Stimulated activated naive CD8-positive, alpha-beta T cell treated with anti-CD3 and anti-CD28 coated beads, Interleukin-15, Interleukin-2, amounts not matched to agents 100 ng/mL and 50 ng/mL, for 24 hours (primary cell): ENCODE data around the gene DIPK1B.

Experiments
- H3K27ac Mint-ChIP-seq: one replicate; pipeline ENCODE4 v1.8.0; 2021; ENCODE audit warnings: mild to moderate bottlenecking, mixed read lengths
- H3K27me3 Mint-ChIP-seq: one replicate; pipeline ENCODE4 v1.8.0; 2021; ENCODE audit warnings: mixed read lengths
- H3K36me3 Mint-ChIP-seq: one replicate; pipeline ENCODE4 v1.8.0; 2021; ENCODE audit warnings: low read depth, mixed read lengths
- H3K4me1 Mint-ChIP-seq: one replicate; pipeline ENCODE4 v1.8.0; 2021; ENCODE audit warnings: low read depth, mixed read lengths
- H3K4me3 Mint-ChIP-seq: one replicate; pipeline ENCODE4 v1.8.0; 2021; ENCODE audit warnings: mild to moderate bottlenecking, mixed read lengths
- H3K9me3 Mint-ChIP-seq: one replicate; pipeline ENCODE4 v1.8.0; 2021; ENCODE audit warnings: mixed read lengths

DIPK1B gene

DNA sequence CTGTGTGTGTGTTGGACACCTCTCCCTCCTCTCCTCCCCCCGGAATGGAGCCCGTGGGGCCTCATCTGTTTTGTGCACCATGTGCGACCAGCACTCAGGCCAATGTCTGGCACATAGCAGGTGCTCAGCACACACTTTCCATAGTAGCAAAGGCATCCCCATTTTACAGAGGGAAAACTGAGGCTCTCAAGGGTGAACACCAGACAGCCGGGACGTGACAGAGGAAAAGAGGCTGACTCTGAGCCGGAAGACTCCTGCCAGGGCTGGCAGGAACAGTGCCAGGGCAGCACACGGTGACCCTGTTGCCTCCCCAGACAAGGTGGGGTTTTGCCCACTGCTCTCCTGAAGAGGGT lies 23.3 kb upstream of the DIPK1B start:
- H3K4me1 Mint-ChIP-seq, result no peaks in the 10 kb centered on the region
- H3K9me3 Mint-ChIP-seq, result no peaks in the 10 kb centered on the region
- H3K4me3 Mint-ChIP-seq, result no peak overlapping the region
- peaks cover 6% of the 10 kb centered on the region for H3K27me3 Mint-ChIP-seq
- no peaks in the 10 kb centered on the region for H3K36me3 Mint-ChIP-seq
- no peak overlapping the region for H3K27ac Mint-ChIP-seq

DNA sequence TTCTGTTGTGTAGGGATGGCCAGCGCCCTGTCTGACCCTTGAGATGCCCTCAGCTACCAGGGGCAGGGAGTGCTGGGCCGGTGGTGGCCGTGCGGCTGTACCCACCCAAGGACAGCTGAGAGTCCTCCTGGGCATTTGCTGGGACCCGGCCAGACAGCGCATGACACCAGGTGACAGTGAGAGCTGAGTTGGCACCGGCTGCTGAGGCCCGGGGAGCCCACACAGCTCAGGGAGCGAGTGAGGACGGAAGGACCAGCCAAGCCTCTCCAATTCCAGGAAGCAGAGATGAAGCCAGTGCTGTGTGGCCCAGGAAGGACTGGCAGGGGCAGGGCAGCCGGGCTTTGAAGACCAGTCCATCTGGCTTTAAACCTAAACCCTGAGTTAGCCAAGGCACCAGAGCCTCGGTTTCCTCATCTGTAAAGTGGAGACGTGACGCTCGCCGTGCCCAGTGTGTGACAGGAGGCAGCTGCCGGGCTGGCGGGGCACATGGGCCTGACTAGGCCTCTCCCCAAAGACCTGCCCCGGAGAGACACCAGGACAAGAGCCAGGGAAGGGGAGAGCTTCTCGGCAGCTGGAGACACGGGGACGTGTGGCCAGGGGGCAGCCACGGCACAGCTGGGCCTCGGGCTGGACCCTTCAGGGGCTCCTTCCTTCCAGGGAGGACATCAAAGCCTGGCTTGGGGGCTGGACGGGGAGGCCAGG lies 22.1 kb upstream of the DIPK1B start:
- H3K27ac Mint-ChIP-seq, result no peak overlapping the region
- H3K27me3 Mint-ChIP-seq, result peaks cover 6% of the 10 kb centered on the region
- H3K4me3 Mint-ChIP-seq, result no peak overlapping the region
- no peaks in the 10 kb centered on the region for H3K9me3 Mint-ChIP-seq
- H3K36me3 Mint-ChIP-seq, result no peaks in the 10 kb centered on the region
- H3K4me1 Mint-ChIP-seq, result no peaks in the 10 kb centered on the region

DNA sequence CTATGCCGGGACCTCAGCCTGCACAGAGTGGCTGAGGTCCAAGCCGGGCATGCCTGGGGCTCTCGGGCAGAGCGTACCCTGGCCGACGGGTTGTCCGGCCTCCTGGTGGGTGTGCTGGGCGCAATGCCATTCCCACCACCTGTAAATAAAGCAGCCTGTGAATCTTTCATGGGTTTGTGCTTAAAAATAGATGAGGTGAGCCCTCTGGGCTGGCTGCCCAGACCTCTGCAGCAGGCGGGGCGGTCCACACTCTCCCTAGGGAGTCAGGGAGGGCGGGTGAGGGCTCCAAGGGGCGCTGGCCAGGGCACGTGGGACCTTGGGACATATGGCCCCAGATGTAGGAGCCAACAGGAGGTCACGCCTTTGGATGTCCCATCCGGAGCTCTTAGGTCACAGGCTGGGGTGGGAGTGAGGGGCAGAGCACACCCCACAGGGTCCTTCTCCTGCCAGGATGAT lies 21.5 kb upstream of the DIPK1B start:
- H3K27me3 Mint-ChIP-seq, result peaks cover 6% of the 10 kb centered on the region
- no peaks in the 10 kb centered on the region for H3K4me1 Mint-ChIP-seq
- no peaks in the 10 kb centered on the region for H3K36me3 Mint-ChIP-seq
- H3K27ac Mint-ChIP-seq, result no peak overlapping the region
- H3K9me3 Mint-ChIP-seq, result no peaks in the 10 kb centered on the region
- no peak overlapping the region for H3K4me3 Mint-ChIP-seq

DNA sequence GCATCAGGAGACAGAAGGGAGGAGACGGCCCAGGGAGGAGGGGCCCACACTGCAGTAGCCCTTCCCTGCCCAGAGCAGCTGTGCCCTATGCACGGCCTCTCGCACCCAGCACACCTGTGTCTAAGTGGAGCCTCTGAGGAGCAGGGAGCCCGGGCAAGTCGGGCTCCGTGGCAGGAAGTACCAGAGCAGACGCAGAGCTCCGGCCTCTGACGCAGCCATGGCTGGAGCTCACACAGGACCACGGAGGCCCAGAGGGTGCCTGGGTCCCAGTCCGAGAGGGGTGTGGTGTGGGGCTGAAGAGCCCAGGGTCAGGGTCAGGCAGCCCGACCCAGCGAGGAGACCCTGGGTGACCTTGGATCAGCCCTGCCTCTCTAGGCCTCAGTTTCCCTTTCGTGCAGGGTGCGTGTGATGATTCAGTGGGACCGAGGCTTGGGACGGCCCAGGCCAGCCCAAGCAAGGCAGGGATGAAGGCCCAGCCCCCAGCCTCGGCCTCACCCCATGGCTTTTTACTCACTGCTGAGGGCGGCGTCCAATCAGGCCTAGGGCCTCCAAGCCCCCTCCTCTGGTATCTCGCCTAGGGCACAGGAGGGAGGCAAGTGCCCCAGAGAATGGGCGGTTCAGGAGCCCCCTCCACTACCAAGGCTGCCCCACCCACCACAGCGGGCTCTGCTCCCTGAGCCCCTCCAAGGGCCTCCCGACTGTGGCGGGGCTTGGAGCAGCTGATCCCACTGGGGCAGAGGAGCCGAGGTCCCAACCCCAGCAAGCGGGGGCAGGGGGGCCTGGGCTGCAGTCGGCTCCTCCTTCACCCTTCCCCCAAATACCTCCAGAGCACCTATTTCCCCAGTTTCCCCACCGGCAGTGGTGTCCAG lies 20.8 kb upstream of the DIPK1B start:
- peaks cover 6% of the 10 kb centered on the region for H3K27me3 Mint-ChIP-seq
- H3K9me3 Mint-ChIP-seq, result no peaks in the 10 kb centered on the region

DNA sequence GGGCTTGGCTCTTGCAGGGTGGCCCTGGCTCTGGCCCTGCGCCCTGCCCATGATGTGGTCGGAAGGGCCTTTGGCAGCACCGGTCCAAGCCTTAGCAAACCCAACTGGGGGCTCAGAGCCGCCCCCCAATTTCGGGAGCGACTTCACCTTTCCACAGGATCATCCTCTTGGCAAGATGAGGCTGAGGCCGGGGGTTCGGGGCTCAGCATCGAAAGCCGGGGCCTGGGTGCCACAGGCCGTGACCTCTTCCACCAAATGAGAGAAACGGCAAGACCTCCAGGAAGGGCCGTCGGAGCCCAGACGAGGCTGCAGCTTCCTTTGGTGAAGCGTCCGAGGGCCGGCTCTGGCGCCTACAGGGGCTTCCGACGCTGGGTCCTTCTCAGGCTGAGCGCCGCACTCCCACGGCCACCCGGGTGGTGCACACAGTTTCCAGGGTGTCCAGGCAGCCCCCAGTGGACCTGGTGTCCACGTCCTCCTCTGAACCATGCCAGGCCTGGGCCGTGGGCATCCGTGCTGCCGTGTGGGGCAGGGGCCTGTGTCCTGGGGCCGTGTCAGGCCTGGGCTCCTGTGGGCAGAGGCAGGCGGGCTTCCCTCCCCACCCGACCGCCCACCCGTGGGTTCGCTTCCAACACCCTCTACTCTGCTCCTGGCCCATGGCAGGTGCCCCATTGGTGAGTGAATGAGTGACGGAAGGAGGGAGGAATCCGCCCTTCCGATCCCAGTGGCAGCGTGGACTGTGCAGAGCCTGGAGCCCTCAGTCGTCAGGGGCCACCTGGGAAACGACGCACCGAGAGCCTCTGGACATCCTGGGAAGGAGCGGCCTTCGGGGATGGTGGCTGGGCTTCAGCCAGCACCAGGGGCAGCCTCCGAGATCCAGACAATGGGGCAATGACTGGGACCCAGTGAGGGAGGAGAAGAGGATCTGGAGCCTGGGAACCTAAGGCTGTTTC lies 19.9 kb upstream of the DIPK1B start:
- Mint-ChIP-seq H3K9me3 (no peaks in the 10 kb centered on the region), H3K4me1 (no peaks in the 10 kb centered on the region), H3K27ac (peak overlapping the region; percentile 16), H3K27me3 (peaks cover 6% of the 10 kb centered on the region), H3K36me3 (no peaks in the 10 kb centered on the region), H3K4me3 (no peak overlapping the region)

More for the DNA sequence above, 20.8 kb upstream of the DIPK1B start:
- H3K36me3 Mint-ChIP-seq, result no peaks in the 10 kb centered on the region
- H3K27ac Mint-ChIP-seq, result no peak overlapping the region
- no peak overlapping the region for H3K4me3 Mint-ChIP-seq
- H3K4me1 Mint-ChIP-seq, result no peaks in the 10 kb centered on the region

- H3K27me3 Mint-ChIP-seq, result peaks cover 6% of the 10 kb centered on the region
- H3K27ac Mint-ChIP-seq, result peak overlapping the region; percentile 16
- H3K9me3 Mint-ChIP-seq, result no peaks in the 10 kb centered on the region
- H3K4me3 Mint-ChIP-seq, result no peak overlapping the region
- no peaks in the 10 kb centered on the region for H3K4me1 Mint-ChIP-seq
- H3K36me3 Mint-ChIP-seq, result no peaks in the 10 kb centered on the region
Measured at GRCh38 chr9:136693135-136693489, 19.3 kb upstream of the DIPK1B start.

- no peak overlapping the region for H3K4me3 Mint-ChIP-seq
- H3K4me1 Mint-ChIP-seq, result no peaks in the 10 kb centered on the region
- peaks cover 6% of the 10 kb centered on the region for H3K27me3 Mint-ChIP-seq
- H3K36me3 Mint-ChIP-seq, result no peaks in the 10 kb centered on the region
- no peaks in the 10 kb centered on the region for H3K9me3 Mint-ChIP-seq
- no peak overlapping the region for H3K27ac Mint-ChIP-seq
Measured at GRCh38 chr9:136693490-136694162, 18.7 kb upstream of the DIPK1B start.

- Mint-ChIP-seq H3K4me3 (no peak overlapping the region), H3K27ac (no peak overlapping the region), H3K27me3 (peaks cover 6% of the 10 kb centered on the region), H3K36me3 (no peaks in the 10 kb centered on the region), H3K9me3 (no peaks in the 10 kb centered on the region), H3K4me1 (no peaks in the 10 kb centered on the region)
Measured at GRCh38 chr9:136694163-136694871, 18.1 kb upstream of the DIPK1B start.

DNA sequence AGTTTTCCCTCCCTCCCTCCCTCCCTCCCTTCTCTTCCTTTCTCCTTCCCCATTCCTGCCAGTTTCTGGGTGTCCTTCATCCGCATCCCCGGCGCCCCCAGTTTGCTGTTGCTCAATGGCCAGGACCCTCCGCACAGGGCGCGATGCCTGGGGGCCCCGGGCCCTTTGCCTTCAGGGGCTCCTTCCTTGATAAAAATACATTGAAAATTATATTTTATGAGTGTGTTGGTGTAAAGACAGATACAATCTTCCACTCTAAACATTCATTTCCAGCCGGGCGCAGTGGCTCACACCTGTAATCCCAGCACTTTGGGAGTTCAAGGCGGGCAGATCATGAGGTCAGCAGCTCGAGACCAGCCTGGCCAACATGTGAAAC lies 17.5 kb upstream of the DIPK1B start:
- no peak overlapping the region for H3K27ac Mint-ChIP-seq
- H3K9me3 Mint-ChIP-seq, result no peaks in the 10 kb centered on the region
- H3K27me3 Mint-ChIP-seq, result peaks cover 6% of the 10 kb centered on the region
- H3K4me3 Mint-ChIP-seq, result no peak overlapping the region
- no peaks in the 10 kb centered on the region for H3K4me1 Mint-ChIP-seq
- H3K36me3 Mint-ChIP-seq, result no peaks in the 10 kb centered on the region

GRCh38 chr9:136695435-136695895 lies 16.9 kb upstream of the DIPK1B start:
- Mint-ChIP-seq H3K4me3 (no peak overlapping the region), H3K27ac (no peak overlapping the region), H3K9me3 (no peaks in the 10 kb centered on the region), H3K27me3 (peaks cover 9% of the 10 kb centered on the region), H3K4me1 (peaks cover 5% of the 10 kb centered on the region), H3K36me3 (no peaks in the 10 kb centered on the region)

- peaks cover 9% of the 10 kb centered on the region for H3K4me1 Mint-ChIP-seq
- H3K27ac Mint-ChIP-seq, result no peak overlapping the region
- H3K4me3 Mint-ChIP-seq, result no peak overlapping the region
- no peaks in the 10 kb centered on the region for H3K9me3 Mint-ChIP-seq
- H3K36me3 Mint-ChIP-seq, result no peaks in the 10 kb centered on the region
- H3K27me3 Mint-ChIP-seq, result peaks cover 9% of the 10 kb centered on the region
Measured at GRCh38 chr9:136695955-136696354, 16.4 kb upstream of the DIPK1B start.

GRCh38 chr9:136696502-136696901 lies 15.9 kb upstream of the DIPK1B start:
- Mint-ChIP-seq H3K27ac (no peak overlapping the region), H3K36me3 (no peaks in the 10 kb centered on the region), H3K9me3 (no peaks in the 10 kb centered on the region), H3K4me1 (peaks cover 14% of the 10 kb centered on the region), H3K4me3 (no peak overlapping the region), H3K27me3 (peaks cover 9% of the 10 kb centered on the region)

- Mint-ChIP-seq H3K4me1 (peaks cover 20% of the 10 kb centered on the region), H3K9me3 (no peaks in the 10 kb centered on the region), H3K36me3 (no peaks in the 10 kb centered on the region), H3K4me3 (no peak overlapping the region), H3K27ac (no peak overlapping the region), H3K27me3 (peaks cover 11% of the 10 kb centered on the region)
Measured at GRCh38 chr9:136697146-136697820, 15.1 kb upstream of the DIPK1B start.
